Activated naive CD8-positive, alpha-beta T cell treated with anti-CD3 and anti-CD28 coated beads, Interleukin-2, amount 50 U/mL, for 24 hours (primary cell): Measurements from ENCODE around the gene MIAT.

Source experiments
- ATAC-seq: fragments of 150-1000 bp; cut with Tn5 transposase; one replicate; pipeline ENCODE4 v1.10.0; 2021
- DNase-seq: peaks from one replicate; pipeline ENCODE4 v3.0.0; 2021
- H3K27ac Mint-ChIP-seq: one replicate; pipeline ENCODE4 v1.8.0; 2021; ENCODE audit warnings: mild to moderate bottlenecking, mixed read lengths
- H3K27me3 Mint-ChIP-seq: one replicate; pipeline ENCODE4 v1.8.0; 2021; ENCODE audit warnings: mixed read lengths
- H3K36me3 Mint-ChIP-seq: one replicate; pipeline ENCODE4 v1.8.0; 2021; ENCODE audit warnings: low read depth, mixed read lengths
- H3K4me1 Mint-ChIP-seq: one replicate; pipeline ENCODE4 v1.8.0; 2021; ENCODE audit warnings: mixed read lengths
- H3K4me3 Mint-ChIP-seq: one replicate; pipeline ENCODE4 v1.8.0; 2021; ENCODE audit warnings: mild to moderate bottlenecking, moderate library complexity, mixed read lengths
- H3K9me3 Mint-ChIP-seq: one replicate; pipeline ENCODE4 v1.8.0; 2021; ENCODE audit warnings: mixed read lengths

Gene MIAT

DNA sequence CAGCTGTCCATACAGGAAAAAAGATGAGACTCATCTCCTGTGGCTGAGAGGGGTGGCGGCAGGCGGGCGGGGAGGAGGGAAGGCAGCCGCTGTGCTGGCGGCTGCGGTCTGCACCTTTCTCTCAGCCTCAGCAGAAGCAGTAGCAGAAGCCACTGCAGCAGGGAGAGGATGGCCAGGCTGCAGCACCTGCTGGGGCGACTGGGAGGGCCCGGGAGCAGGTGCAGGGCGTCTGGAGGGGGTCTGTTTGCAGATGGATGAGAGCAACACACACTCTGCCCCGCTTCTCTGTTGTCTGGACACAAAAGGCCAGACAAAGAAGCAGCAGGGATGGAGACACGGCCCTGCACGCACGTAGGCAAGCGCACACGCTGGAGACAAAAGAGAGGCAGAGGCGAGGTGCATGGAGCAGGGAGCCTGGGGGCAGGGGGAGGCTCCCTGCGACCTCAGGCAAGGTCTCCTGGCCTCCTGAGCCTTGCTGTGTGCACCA lies 9.3 kb upstream of the MIAT start:
- ATAC-seq: peak; percentile 45
- no peaks in the 10 kb centered on the region for H3K27me3 Mint-ChIP-seq

DNA sequence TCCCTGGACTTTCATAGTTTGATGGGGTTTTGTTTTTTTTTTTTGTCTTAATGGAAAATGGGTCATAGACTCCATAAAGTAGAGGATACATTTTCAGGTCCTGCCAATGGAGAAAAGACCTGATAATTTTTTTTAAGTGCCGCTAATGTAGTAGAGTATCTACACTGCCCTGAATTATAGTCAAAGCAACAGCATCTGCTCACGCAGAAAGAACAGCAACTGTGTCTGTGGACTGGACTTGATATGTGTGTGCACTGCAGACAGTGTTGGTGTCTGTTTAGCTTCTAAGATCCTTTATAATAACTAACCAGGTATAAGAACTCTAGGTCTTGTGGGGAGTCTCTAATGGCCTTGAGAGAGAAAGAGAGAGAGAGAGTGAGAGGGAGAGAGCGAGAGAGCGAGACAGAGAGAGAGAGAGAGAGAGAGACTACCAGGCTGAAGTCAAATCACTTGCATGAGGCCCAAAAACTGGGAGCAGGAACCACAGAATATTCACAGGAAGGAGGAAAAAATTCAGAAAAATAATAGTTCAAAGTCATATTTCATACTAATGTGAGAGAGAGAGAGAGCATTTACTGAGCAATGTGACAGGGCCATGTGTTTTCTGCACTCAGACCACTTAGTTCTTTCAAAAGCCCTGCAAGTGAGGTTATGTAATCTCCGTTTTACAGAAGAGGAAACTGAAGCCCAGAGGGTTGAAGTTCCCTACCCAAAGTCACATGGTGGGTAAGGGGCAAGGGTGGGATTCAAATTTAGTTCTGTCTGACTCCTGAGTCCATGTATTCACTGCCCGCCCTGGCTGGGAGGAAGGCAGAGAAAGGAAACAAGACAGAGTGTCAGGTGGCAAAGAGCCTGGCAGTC lies 8.6 kb upstream of the MIAT start:
- Mint-ChIP-seq H3K27ac (no peak overlapping the region), H3K4me1 (peaks cover 64% of the 10 kb centered on the region), H3K4me3 (peak overlapping the region; percentile 3), H3K9me3 (no peaks in the 10 kb centered on the region), H3K27me3 (no peaks in the 10 kb centered on the region), H3K36me3 (no peaks in the 10 kb centered on the region)
- DNase-seq (no peak), ATAC-seq (no peak)

More for the DNA sequence above, 9.3 kb upstream of the MIAT start:
- DNase-seq: peak; percentile 41
- peaks cover 71% of the 10 kb centered on the region for H3K4me1 Mint-ChIP-seq
- no peak overlapping the region for H3K27ac Mint-ChIP-seq
- no peaks in the 10 kb centered on the region for H3K9me3 Mint-ChIP-seq
- no peaks in the 10 kb centered on the region for H3K36me3 Mint-ChIP-seq
- no peak overlapping the region for H3K4me3 Mint-ChIP-seq

DNA sequence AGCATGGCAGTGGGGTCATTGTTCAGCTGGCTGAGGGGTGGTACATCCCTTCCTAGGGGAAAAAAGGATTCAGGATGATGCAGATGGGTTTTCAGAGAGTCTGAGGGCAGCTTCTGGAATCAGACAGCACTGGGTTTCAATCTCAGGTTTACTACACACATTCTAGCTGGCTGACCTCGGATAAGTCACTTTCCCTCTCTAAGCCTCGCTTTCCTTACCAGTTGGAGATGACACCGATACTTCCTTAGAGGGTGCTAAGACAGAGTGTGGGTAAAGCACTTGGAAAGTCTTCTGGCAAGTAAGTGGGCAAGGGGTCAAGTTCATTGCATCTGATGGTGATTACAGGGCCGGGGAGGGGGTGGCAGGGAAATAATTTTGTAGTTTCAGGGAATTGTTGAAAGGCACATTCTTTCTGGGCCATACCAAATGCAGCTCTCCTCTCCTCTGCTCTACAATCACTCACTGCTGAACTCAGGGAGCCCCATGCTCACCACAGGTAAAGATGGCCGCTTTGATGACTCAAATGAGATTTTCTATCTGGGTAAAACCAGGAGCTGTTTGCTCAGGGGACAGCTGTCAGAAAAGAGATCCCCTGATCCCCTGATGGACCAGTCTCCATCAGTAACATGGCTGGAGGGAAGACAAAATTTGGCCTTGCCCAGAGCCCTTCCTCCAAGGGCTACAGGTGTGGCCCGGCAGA lies 6.5 kb upstream of the MIAT start:
- peak; percentile 50 for ATAC-seq
- peaks cover 45% of the 10 kb centered on the region for H3K4me1 Mint-ChIP-seq
- DNase-seq: no peak
- no peaks in the 10 kb centered on the region for H3K36me3 Mint-ChIP-seq
- H3K27me3 Mint-ChIP-seq: peaks cover under 1% of the 10 kb centered on the region
- H3K4me3 Mint-ChIP-seq: no peak overlapping the region
- H3K9me3 Mint-ChIP-seq: no peaks in the 10 kb centered on the region
- no peak overlapping the region for H3K27ac Mint-ChIP-seq

DNA sequence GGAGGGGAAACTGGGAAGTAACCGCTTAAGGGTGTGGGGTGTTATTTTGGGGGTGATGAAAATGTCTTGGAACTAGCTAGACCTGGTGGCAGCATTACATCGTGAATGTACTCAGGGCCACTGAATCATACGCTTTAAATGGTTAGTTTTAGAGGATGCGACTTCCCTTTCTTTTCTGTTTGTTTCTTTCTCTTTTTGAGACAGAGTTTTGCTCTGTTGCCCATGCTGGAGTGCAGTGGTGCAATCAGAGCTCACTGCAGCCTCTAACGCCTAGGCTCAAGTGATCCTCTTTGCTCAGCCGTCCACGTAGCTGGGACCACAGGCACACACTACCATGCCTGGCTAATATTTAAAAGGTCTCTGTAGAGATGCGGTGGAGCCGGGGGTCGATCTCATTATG lies 5.6 kb upstream of the MIAT start:
- DNase-seq (no peak), ATAC-seq (no peak)
- H3K4me3 Mint-ChIP-seq: no peak overlapping the region
- peaks cover 4% of the 10 kb centered on the region for H3K27me3 Mint-ChIP-seq
- H3K9me3 Mint-ChIP-seq: no peaks in the 10 kb centered on the region
- no peaks in the 10 kb centered on the region for H3K36me3 Mint-ChIP-seq
- peaks cover 41% of the 10 kb centered on the region for H3K4me1 Mint-ChIP-seq
- no peak overlapping the region for H3K27ac Mint-ChIP-seq

DNA sequence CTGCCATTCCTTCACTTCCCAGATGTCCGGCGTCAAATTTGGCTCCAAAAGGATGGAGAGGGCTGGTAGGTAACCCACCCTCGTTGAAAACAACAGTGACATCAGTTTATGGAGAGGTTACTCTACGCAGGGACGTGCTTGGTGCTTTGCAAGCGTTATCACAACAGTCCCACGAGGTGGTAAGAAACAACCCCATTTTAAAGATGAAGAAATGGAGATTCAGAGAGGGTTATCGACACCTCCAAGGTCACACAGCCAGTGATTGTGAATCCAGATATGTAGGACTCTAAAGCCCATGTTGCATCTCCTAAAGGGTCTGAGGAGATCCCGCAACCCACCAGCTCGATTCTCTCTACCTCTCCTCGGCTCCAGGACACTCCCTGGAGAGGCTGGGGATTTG lies 773 bp downstream of the MIAT start:
- DNase-seq (no peak), ATAC-seq (peak; percentile 26)
- no peaks in the 10 kb centered on the region for H3K36me3 Mint-ChIP-seq
- peak overlapping the region; percentile 84 for H3K4me3 Mint-ChIP-seq
- H3K4me1 Mint-ChIP-seq: peaks cover 30% of the 10 kb centered on the region
- H3K9me3 Mint-ChIP-seq: no peaks in the 10 kb centered on the region
- peak overlapping the region; percentile 65 for H3K27ac Mint-ChIP-seq
- peaks cover 14% of the 10 kb centered on the region for H3K27me3 Mint-ChIP-seq

DNA sequence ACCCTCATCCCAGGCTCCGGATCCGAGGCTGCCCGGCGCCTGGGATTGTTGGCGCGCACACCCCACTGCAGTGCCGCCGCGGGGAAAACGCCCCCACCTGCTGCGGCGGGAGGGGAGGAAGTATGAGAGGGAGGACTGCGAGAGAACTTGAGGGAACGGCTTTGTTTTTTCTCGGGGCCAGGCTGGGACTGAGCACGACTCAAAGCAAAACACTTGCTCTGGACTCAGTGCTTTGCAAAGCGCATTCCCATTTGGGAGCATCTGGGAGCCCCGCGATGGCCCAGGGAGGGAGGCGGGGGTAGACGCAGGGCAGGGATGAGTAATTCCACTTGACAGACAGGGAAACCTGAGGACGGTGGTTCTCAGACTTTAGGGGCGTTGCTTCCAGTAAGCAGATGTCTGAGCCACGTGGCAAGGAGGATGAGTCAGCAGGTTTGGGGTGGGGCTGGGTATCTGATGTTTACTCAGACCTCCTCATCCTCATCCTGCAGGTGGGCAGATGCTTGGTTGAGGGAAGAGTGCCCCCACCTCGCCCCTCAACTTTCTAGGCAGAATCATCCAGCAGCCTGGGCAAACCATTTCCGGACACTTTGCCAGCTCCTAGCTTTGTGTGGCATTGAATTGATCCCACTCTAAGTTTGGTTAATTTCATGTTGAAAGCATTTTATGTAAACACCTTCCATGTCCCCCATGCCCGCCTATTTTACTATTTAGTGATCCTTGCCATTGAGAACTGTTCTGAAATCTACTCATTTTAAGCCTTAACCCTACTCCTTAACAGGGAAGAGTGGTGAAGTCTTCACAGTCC lies 1.5 kb downstream of the MIAT start:
- Mint-ChIP-seq H3K4me3 (peak overlapping the region; percentile 84), H3K4me1 (peaks cover 33% of the 10 kb centered on the region), H3K9me3 (no peaks in the 10 kb centered on the region), H3K27ac (peak overlapping the region; percentile 72), H3K36me3 (no peaks in the 10 kb centered on the region), H3K27me3 (peaks cover 14% of the 10 kb centered on the region)
- ATAC-seq (peak; percentile 90), DNase-seq (peak; percentile 81)

DNA sequence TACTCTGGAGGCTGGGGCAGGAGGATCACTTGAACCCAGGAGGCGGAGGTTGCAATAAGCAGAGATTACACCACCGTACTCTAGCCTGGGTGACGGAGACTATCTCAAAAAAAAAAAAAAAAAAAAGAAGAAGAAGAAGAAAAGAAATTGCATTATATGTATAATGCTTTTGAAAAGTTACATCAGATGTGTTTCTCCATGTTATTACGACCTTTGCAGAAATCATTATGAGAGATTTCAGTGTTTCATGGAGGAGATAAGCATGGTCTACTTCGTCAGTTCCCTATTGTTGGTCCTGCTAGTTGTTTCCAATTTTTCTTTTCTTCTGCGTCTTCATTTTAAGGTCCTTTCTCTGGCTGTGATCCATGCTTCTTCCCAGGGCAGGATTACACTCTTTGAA lies 3.0 kb downstream of the MIAT start:
- peaks cover 14% of the 10 kb centered on the region for H3K27me3 Mint-ChIP-seq
- no peak overlapping the region for H3K4me3 Mint-ChIP-seq
- no peak for DNase-seq

DNA sequence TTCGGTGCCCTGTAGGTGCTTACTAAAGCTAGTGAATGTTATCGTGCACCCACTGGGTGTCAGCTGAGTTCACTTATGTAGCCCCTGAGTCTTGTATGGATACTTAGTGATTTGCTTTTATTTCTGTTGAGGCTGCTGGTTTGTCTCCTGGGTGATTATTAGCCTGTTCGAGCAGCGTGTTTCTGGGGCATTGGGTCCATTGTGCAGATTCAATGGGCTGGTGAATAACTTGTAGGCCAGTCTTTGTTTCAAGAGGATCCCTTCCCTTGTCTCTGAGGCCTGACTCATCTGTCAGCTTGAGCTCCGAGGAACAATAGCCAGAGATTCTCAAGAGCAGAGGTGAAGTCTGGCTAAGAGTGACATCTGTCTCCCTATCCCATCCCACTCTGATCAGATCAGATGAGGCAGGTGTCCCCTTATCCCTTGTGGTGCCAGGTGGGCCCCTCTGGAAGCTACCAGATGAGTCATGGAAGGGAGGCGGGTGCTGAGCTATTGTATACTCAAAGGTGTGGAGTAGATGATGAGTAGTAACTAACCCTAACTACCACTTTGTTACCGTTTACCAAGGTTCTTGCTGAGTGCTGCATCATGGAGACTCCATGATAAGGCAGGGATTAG lies 3.7 kb downstream of the MIAT start:
- ATAC-seq (no peak), DNase-seq (no peak)
- Mint-ChIP-seq H3K27me3 (peaks cover 12% of the 10 kb centered on the region), H3K9me3 (no peaks in the 10 kb centered on the region), H3K36me3 (no peaks in the 10 kb centered on the region), H3K4me3 (no peak overlapping the region), H3K4me1 (peaks cover 55% of the 10 kb centered on the region), H3K27ac (no peak overlapping the region)

More for the DNA sequence above, 3.0 kb downstream of the MIAT start:
- H3K36me3 Mint-ChIP-seq: no peaks in the 10 kb centered on the region
- H3K9me3 Mint-ChIP-seq: no peaks in the 10 kb centered on the region
- peaks cover 48% of the 10 kb centered on the region for H3K4me1 Mint-ChIP-seq
- no peak for ATAC-seq
- no peak overlapping the region for H3K27ac Mint-ChIP-seq

DNA sequence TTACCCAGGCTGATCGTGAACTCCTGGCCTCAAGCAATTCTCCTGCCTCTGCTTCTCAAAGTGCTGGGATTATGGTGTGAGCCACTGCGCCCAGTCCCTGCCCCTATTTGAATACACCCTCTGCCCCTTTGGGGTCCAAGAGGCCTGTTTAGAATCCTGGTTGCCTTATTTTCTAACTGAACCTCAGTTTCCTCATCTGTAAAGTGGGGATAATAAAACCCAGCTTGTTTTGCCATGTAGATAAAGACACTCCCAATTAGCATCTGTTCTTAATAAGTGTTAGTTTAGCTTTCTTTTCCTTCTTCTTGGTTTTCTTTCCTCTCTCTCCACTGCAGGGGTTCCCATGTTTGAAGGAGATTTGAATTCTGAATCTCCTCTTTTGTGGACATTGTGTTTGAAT lies 4.8 kb downstream of the MIAT start:
- Mint-ChIP-seq H3K27ac (no peak overlapping the region), H3K4me1 (peaks cover 58% of the 10 kb centered on the region), H3K27me3 (peaks cover 8% of the 10 kb centered on the region), H3K36me3 (no peaks in the 10 kb centered on the region), H3K4me3 (no peak overlapping the region), H3K9me3 (no peaks in the 10 kb centered on the region)
- DNase-seq (no peak), ATAC-seq (no peak)

DNA sequence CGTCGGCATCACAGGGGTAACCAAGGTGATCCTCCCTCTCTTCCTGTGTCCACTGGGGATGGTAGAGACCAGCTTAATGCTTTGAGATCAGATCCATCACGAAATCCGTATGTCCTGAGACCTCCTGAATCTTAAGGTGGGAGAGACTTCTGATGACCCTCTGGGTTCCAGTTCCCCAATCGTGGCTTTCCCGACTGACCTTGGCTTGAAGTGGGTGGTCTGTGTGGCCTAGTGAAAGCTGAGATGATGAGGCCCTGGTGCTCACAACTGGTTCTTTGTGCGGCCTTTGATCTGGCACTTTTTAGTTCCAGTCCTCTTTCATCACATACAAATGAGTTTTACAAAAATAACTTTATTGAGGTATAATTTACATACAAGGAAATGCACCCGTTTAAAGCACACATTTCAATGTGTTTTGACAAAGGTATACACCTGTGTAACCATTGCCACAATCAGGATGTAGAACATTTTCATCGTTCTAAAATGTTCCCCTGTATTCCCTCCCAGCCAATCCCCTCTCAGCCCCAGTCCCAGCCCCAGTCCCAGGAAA lies 6.1 kb downstream of the MIAT start:
- Mint-ChIP-seq H3K36me3 (no peaks in the 10 kb centered on the region), H3K27me3 (no peaks in the 10 kb centered on the region), H3K27ac (no peak overlapping the region), H3K4me3 (no peak overlapping the region), H3K9me3 (no peaks in the 10 kb centered on the region), H3K4me1 (peaks cover 52% of the 10 kb centered on the region)
- DNase-seq (no peak), ATAC-seq (no peak)

DNA sequence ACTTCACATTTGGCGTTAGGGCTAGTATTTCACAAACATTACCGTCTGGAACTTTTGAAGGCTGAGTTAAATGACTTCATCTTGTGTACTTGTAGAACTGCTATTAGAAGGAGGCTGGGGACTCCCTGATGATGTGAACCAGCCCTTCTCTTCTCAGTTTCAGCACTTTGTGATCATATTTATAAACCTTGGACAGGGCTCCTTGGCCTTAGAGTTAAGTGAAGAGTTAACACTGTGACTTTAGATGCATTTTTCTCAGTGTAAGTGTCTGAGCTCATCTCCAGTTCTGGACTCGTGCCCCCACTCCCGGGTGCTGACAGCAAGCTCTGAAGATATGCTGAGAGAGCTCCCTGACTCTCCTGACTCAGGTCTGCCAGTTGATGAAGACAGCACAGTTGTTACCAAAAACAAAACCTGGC lies 8.4 kb downstream of the MIAT start:
- peak; percentile 2 for ATAC-seq
- Mint-ChIP-seq H3K27me3 (no peaks in the 10 kb centered on the region), H3K4me1 (peaks cover 57% of the 10 kb centered on the region), H3K9me3 (no peaks in the 10 kb centered on the region), H3K27ac (peak overlapping the region; percentile 44), H3K36me3 (no peaks in the 10 kb centered on the region), H3K4me3 (peak overlapping the region; percentile 62)
- DNase-seq: no peak

DNA sequence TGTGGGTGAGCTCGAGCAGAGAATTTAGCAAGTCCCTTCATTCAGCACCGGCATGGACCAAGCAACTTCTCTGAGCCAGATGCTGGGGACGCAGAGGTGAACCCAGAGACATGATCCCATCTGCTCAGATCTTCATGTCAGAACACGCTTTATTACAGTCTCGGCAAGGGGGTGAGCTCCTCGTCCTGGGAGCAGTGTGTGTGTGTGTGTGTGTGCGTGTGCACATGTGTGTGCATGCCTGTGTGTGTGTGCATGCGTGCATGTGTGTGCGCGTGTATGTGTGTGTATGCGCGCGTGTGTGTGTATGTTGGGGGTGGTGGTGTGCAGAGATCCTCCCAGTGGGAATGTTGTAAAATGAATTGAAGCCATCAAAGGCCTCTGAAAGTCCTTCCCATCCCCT lies 9.8 kb downstream of the MIAT start:
- H3K27ac Mint-ChIP-seq: no peak overlapping the region
- no peak for DNase-seq
- no peaks in the 10 kb centered on the region for H3K9me3 Mint-ChIP-seq
- ATAC-seq: no peak
- peaks cover 64% of the 10 kb centered on the region for H3K4me1 Mint-ChIP-seq
- no peaks in the 10 kb centered on the region for H3K36me3 Mint-ChIP-seq
- no peaks in the 10 kb centered on the region for H3K27me3 Mint-ChIP-seq
- no peak overlapping the region for H3K4me3 Mint-ChIP-seq

DNA sequence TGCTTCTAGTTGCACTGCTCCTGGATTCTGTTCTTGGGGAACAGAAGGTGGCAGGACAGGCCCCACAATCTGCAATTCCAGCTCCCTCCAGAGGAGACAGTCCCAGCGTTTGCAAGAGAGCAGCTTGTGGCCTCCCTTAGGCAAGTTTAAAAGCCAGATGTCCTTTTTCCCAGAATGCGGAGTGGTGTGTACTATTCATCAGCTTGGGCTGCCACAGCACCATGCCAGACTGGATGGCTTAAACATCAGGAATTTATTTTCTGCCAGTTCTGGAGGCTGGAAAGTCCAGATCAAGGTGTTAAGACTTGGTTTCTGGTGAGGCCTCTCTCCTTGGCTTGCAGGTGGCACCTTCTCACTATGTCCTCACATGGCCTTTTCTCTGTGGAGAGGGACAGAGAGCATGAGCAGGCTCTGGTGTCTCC lies 11.7 kb downstream of the MIAT start:
- Mint-ChIP-seq H3K9me3 (no peaks in the 10 kb centered on the region), H3K36me3 (no peaks in the 10 kb centered on the region), H3K27ac (peak overlapping the region; percentile 62), H3K4me3 (no peak overlapping the region), H3K27me3 (no peaks in the 10 kb centered on the region), H3K4me1 (peaks cover 74% of the 10 kb centered on the region)
- ATAC-seq: no peak
- peak; percentile 43 for DNase-seq

DNA sequence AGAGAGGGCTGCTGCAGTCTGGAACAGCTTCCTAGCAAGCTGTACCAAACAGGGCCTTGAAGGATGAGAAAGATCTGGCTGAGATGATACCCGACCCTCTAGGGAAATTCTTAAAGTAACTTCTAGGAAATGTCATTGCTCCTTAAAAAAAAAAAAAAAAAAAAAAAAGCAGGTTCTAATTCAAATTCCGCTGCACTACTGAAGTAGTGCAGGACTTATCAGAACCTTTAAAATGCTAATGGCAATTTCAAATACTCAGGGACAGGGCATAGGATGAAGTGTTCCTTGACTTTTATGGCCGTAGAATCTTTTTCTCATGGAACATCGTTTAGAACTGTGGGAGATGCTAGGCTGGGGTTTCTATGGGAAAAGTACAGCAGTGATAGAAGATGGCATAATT lies 13.1 kb downstream of the MIAT start:
- peak overlapping the region; percentile 88 for H3K4me3 Mint-ChIP-seq
- no peaks in the 10 kb centered on the region for H3K9me3 Mint-ChIP-seq
- ATAC-seq: no peak
- no peak for DNase-seq
- peaks cover 74% of the 10 kb centered on the region for H3K4me1 Mint-ChIP-seq
- no peaks in the 10 kb centered on the region for H3K36me3 Mint-ChIP-seq
- H3K27ac Mint-ChIP-seq: peak overlapping the region; percentile 96
- no peaks in the 10 kb centered on the region for H3K27me3 Mint-ChIP-seq
